GM12875 (cell line): Measurements from ENCODE around the gene KDM1B.

ENCODE experiments used
- H3K4me3 ChIP-seq: one replicate; pipeline ENCODE4 v1.5.1; 2011; ENCODE audit warnings: low read depth, low read length, control low read depth
- TF ChIP-seq, protein P1 (sequence below): IDR thresholded peaks from 2 replicates; pipeline ENCODE4 v1.5.1; 2011; ENCODE audit warnings: low read depth, mild to moderate bottlenecking, control low read depth, inconsistent platforms, low read length, moderate library complexity, borderline replicate concordance; ENCODE audit not compliant: insufficient read depth

The KDM1B gene

DNA sequence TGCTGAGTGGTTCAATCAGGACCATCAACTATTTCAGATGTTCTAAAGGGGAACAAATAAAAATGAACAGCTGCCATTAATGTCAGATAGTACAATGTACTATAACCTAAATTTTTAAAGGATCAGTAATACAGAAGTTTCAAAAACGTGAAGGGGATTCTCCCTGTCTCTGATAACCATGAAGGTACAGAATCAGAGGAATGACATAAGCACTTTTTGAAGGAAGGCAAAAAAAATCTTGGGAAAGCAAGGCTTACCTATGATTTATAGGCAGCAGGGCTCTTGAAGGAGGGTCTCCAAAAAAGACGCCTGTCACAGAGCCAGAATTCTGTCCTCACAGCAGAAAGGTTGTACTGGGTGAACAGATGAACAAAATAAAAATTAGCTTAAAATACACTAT, 89.0 kb downstream of the KDM1B start:
- TF ChIP-seq, protein P1, sequence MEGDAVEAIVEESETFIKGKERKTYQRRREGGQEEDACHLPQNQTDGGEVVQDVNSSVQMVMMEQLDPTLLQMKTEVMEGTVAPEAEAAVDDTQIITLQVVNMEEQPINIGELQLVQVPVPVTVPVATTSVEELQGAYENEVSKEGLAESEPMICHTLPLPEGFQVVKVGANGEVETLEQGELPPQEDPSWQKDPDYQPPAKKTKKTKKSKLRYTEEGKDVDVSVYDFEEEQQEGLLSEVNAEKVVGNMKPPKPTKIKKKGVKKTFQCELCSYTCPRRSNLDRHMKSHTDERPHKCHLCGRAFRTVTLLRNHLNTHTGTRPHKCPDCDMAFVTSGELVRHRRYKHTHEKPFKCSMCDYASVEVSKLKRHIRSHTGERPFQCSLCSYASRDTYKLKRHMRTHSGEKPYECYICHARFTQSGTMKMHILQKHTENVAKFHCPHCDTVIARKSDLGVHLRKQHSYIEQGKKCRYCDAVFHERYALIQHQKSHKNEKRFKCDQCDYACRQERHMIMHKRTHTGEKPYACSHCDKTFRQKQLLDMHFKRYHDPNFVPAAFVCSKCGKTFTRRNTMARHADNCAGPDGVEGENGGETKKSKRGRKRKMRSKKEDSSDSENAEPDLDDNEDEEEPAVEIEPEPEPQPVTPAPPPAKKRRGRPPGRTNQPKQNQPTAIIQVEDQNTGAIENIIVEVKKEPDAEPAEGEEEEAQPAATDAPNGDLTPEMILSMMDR: no peak
- H3K4me3 ChIP-seq: no peak overlapping the region

DNA sequence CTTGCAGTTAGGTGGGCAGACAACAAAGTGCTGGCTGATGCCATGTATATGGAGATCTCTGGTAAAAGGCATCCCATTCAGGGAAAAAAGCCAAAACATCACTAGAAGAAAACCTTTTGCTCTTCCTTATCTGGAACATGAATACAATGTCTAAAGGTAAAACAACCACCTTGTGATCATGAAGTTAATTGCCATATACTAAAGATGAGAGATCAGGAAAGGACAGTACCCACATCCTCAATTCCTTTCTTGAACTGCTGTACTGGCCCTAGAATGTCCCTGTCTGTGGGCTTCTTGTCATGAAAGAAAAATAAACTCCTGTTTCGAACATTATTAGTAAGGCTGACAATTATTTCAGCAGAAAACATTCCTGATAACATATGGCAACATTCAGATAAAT, 89.9 kb downstream of the KDM1B start:
- H3K4me3 ChIP-seq: no peak overlapping the region
- TF ChIP-seq, protein P1: no peak

DNA sequence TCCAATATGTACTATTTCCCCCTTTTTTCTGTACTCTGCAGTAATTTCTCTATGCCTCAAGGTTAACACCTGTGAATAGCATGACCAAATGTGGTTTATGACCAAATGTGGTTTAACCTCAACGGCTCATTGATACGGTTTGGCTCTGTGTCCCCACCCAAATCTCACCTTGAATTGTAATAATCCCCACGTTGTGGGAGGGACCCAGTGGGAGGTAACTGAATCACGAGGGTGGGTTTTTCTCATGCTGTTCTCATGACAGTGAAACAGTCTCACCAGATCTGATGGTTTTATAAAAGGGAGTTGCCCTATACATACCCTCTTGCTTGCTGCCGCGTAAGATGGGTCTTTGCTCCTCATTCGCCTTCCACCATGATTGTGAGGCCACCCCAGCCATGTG, 90.4 kb downstream of the KDM1B start:
- TF ChIP-seq, protein P1: no peak
- no peak overlapping the region for H3K4me3 ChIP-seq

DNA sequence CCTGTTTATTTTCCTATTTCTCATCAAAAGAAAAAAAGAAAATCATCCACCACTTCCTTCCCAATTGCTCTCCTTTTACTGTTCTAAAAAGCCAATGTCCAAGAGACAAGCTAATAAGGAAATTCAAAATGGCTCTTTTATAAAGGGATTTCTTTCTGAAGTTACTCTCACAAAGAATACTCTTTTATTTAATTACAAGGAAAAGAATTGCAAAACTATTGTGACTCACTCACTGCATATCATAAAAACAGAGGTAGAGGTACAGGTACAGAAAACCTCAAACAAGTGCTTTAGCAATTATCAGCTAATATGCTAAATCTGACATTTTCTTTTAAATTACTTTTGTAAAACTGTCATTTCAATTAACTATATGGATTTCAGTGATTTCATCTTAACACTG, 91.0 kb downstream of the KDM1B start:
- TF ChIP-seq, protein P1: no peak
- no peak overlapping the region for H3K4me3 ChIP-seq

DNA sequence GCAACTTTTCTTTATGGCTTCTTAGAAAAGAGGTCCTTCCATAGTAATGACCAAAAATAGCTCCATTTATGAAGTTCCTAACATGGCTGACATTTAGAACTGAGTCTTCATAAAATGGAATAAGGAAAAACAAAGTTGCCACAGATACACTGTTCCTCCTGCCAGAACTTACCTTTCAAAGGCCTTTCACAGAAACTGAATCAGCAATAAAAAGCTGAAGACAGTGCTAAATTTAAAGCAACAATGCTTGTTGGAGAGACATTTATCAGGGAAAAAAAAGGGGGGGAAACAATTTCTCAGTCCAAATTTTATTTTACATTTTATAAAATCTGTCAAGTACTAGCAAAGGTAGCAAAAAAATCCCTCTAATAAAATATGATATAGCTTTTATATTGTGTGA, 91.8 kb downstream of the KDM1B start:
- TF ChIP-seq, protein P1: no peak
- no peak overlapping the region for H3K4me3 ChIP-seq

DNA sequence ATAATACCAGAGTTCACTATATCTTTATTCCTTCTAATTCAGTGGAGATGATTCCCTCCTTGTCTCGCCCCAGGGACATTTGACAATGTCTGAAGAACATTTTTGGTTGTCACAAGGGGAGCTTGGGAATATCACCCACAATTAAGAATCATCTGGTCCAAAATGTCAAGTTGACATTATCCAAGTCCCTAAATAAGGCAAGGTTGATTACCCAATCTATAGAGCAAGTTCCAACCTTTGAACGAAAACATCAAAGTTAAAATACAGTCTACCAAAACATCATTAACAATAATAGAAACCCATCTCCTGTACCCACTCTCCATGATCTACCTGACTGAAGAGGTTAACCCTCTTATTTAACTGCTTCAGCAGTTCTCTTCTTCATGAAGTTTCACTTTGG, 93.5 kb downstream of the KDM1B start:
- H3K4me3 ChIP-seq: no peak overlapping the region
- TF ChIP-seq, protein P1: no peak

DNA sequence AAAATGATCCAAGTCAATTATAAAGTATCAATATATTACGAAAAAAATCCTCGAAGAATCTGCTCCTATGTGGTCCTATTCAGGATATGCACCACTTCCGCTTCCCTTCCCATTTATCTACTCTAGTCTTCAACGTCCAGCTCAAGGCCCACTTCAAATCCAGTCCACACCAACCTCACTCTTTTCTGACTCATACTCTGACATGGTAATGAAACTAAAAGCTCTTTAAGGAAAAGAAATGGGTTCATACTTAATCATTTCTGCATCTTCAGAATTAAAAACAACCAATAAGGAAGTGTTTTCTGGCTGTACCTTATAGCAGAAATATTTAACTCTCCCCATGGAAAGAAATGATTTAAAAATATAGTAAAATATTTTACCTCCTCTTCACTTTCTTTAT, 94.0 kb downstream of the KDM1B start:
- TF ChIP-seq, protein P1: no peak
- H3K4me3 ChIP-seq: no peak overlapping the region
